A673 (cell line): ENCODE results near the gene CHRM5. TPM values are rescaled to one million over a fixed set of nuclear protein-coding genes. Genes with fewer than 3 reads are reported as not detected.

Experiments
- BruUV-seq: library from RNA; stranded (reverse); fragments of 400-500 nt; replicated peaks from 2 replicates; lab custom pipeline; 2021; lab: Mats Ljungman, UMichigan
- CTCF ChIA-PET: fragments of 300-600 bp; sonication (Branson Sonifier 250); formaldehyde crosslinking; loops from one replicate; lab custom pipeline; 2022; ENCODE audit warnings: antibody characterized with exemption; lab: Charles Lee
- POLR2A ChIA-PET: fragments of 300-600 bp; sonication (Branson Sonifier 250); formaldehyde crosslinking; loops from one replicate; lab custom pipeline; 2022; ENCODE audit warnings: antibody characterized with exemption; ENCODE audit not compliant: low non-redundant PET; lab: Charles Lee
- DNase-seq: peaks from one replicate; pipeline ENCODE4 v3.0.0-alpha.2; 2015; ENCODE audit warnings: low spot score
- H3K27ac ChIP-seq: fragments of 200-600 bp; sonication (generic); 2 replicates; pipeline ENCODE4 v1.5.1; 2016; ENCODE audit warnings: mixed run types, low read depth, mild to moderate bottlenecking, mixed read lengths, antibody characterized with exemption, low read length; ENCODE audit not compliant: poor library complexity, severe bottlenecking
- H3K27me3 ChIP-seq: fragments of 200-600 bp; sonication (generic); replicated peaks from 2 replicates; pipeline ENCODE4 v1.6.1; 2017; ENCODE audit warnings: mixed run types, low read depth, mild to moderate bottlenecking, mixed read lengths, antibody characterized with exemption, low read length; ENCODE audit not compliant: insufficient read depth, poor library complexity
- H3K36me3 ChIP-seq: fragments of 200-600 bp; sonication (generic); 2 replicates; pipeline ENCODE4 v1.6.1; 2016; ENCODE audit warnings: mixed run types, mild to moderate bottlenecking, mixed read lengths, antibody characterized with exemption, low read length; ENCODE audit not compliant: insufficient read depth, poor library complexity, severe bottlenecking
- H3K4me1 ChIP-seq: fragments of 200-600 bp; sonication (generic); 2 replicates; pipeline ENCODE4 v1.6.1; 2017; ENCODE audit warnings: mixed run types, mild to moderate bottlenecking, mixed read lengths, antibody characterized with exemption, low read length; ENCODE audit not compliant: insufficient read depth, poor library complexity, severe bottlenecking
- H3K4me3 ChIP-seq: fragments of 200-600 bp; sonication (generic); 2 replicates; pipeline ENCODE4 v1.5.1; 2016; ENCODE audit warnings: low read depth, mixed run types, mild to moderate bottlenecking, mixed read lengths, low read length; ENCODE audit not compliant: poor library complexity, severe bottlenecking
- H3K9me3 ChIP-seq: fragments of 200-600 bp; sonication (generic); 2 replicates; pipeline ENCODE4 v1.6.1; 2016; ENCODE audit warnings: mixed run types, low read depth, mild to moderate bottlenecking, mixed read lengths, antibody characterized with exemption, low read length; ENCODE audit not compliant: poor library complexity, severe bottlenecking
- CTCF ChIP-seq: fragments of 300-800, 200-600 bp; sonication (generic); conservative IDR thresholded peaks from 2 replicates; pipeline ENCODE4 v1.5.1; 2017; ENCODE audit warnings: low read depth, mild to moderate bottlenecking, antibody characterized with exemption, low read length, moderate library complexity, mixed read lengths
- EZH2 ChIP-seq: fragments of 200-600 bp; sonication (generic); IDR thresholded peaks from 2 replicates; pipeline ENCODE4 v1.6.1; 2017; ENCODE audit warnings: borderline replicate concordance, low read depth, mild to moderate bottlenecking, mixed read lengths, antibody characterized with exemption, low read length; ENCODE audit not compliant: poor library complexity, severe bottlenecking
- intact Hi-C: fragments of 100-400 bp; cut with micrococcal nuclease; formaldehyde crosslinking; loops from one replicate; pipeline ENCODE4 v1.10.0; 2022; ENCODE audit not compliant: unreplicated experiment
- total RNA-seq: library from RNA; stranded (reverse); gene quantifications from 2 replicates; pipeline ENCODE4 v1.2.3, GENCODE V29; 2021

Gene CHRM5
- total RNA-seq, 1 experiment from 2014 or later, result not detected

DNA sequence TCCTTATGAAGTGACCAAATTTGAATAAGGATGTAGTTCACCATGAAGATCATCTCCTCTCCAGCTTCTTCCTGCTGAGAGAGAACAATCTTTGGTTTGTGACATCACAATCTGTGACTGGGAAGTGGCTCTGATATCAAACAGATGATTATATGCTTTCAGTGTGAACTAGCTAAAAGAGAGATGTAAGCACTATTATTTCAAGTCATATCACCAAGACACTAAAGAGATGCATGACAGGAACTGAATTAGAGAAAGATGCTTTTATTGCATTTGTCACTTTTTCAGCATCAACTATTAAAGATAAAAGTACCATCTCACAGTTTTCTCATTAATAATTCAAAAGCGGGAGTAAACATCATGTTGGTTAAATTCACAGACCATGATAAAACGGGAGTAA lies 3.5 kb downstream of the CHRM5 start:
- CTCF ChIA-PET, result no interaction called here
- POLR2A ChIA-PET, result no interaction called here
- intact Hi-C loops, result no loop called here

DNA sequence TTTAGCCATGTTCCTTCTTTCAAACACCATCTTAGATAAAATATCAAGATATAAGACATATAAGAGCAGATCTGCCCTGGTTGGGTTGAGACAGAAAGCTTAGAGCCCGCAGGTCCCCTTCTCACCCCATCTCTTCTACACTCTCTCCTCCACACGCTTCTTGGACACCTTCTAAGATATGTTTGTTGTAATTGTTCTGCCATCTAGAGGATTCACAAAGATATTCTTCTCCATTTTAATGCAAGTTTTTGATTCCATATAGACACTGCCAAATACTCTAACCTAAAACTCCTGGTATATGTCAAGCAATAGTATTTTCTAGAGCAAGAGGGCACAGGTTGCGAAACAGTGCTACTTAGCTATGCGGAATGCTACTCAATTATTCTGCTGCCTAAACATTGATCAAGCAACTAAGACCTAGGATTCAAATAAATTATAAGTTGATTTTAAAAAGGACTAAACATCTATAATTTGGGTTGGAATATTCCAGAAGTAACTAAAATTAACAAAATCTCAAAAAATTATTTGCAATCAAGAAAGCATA lies 6.8 kb downstream of the CHRM5 start:
- no peak overlapping the region for H3K4me3 ChIP-seq
- H3K36me3 ChIP-seq, result no peaks in the 10 kb centered on the region
- POLR2A ChIA-PET, result no interaction called here
- TF ChIP-seq CTCF, result no peak
- no peak for TF ChIP-seq EZH2
- no peaks in the 10 kb centered on the region for H3K9me3 ChIP-seq
- no peaks in the 10 kb centered on the region for H3K27me3 ChIP-seq
- H3K4me1 ChIP-seq, result no peaks in the 10 kb centered on the region
- CTCF ChIA-PET, result no interaction called here
- H3K27ac ChIP-seq, result no peak overlapping the region
- intact Hi-C loops, result no loop called here
- DNase-seq, result no peak
- no TSS peak for BruUV-seq

More for the DNA sequence above, 3.5 kb downstream of the CHRM5 start:
- DNase-seq, result no peak
- Histone ChIP-seq H3K4me1 (no peaks in the 10 kb centered on the region), H3K36me3 (no peaks in the 10 kb centered on the region), H3K9me3 (no peaks in the 10 kb centered on the region), H3K27me3 (no peaks in the 10 kb centered on the region), H3K27ac (no peak overlapping the region), H3K4me3 (no peak overlapping the region)
- no TSS peak for BruUV-seq
- TF ChIP-seq CTCF (no peak), EZH2 (no peak)

- Histone ChIP-seq H3K36me3 (no peaks in the 10 kb centered on the region), H3K9me3 (no peaks in the 10 kb centered on the region), H3K4me1 (no peaks in the 10 kb centered on the region), H3K4me3 (no peak overlapping the region), H3K27ac (no peak overlapping the region), H3K27me3 (no peaks in the 10 kb centered on the region)
- intact Hi-C loops, result loop anchor here (2.0 to 10.0 kb wide), 2 partner anchors 19 to 215 kb away; no protein-coding TSS in a partner anchor
- no peak for DNase-seq
- POLR2A ChIA-PET, result no interaction called here
- CTCF ChIA-PET, result no interaction called here
- TF ChIP-seq EZH2 (no peak), CTCF (no peak)
- no TSS peak for BruUV-seq
These were observed 11.9 kb downstream of the CHRM5 start for GRCh38 chr15:33980159-33980558.
